Parathyroid adenoma (tissue), 2 donors: ENCODE results near the gene NAP1L2.
A peak's percentile ranks its signal among the peaks of the same experiment; 100 is the strongest.

Experiments used
- H2AFZ ChIP-seq: fragments of 300-600 bp; sonication (generic); one replicate; pipeline ENCODE4 v1.7.0; 2017; ENCODE audit warnings: antibody characterized with exemption, mild to moderate bottlenecking
- H3K27ac ChIP-seq: fragments of 300-600 bp; sonication (generic); one replicate; pipeline ENCODE4 v1.7.0; 2017
- H3K27me3 ChIP-seq: fragments of 300-600 bp; sonication (generic); one replicate; pipeline ENCODE4 v1.7.0; 2017; ENCODE audit warnings: low read length; ENCODE audit not compliant: control insufficient read depth, insufficient read depth
- H3K36me3 ChIP-seq: fragments of 300-600 bp; sonication (generic); one replicate; pipeline ENCODE4 v1.7.0; 2017; ENCODE audit warnings: low read length; ENCODE audit not compliant: control insufficient read depth, insufficient read depth
- H3K4me1 ChIP-seq: fragments of 300-600 bp; sonication (generic); one replicate; pipeline ENCODE4 v1.7.0; 2017; ENCODE audit warnings: control low read depth
- H3K4me2 ChIP-seq: fragments of 300-600 bp; sonication (generic); one replicate; pipeline ENCODE4 v1.7.0; 2017; ENCODE audit warnings: low read length
- H3K4me3 ChIP-seq: fragments of 300-600 bp; sonication (generic); one replicate; pipeline ENCODE4 v1.7.0; 2017; ENCODE audit warnings: low read depth, low read length
- H3K79me2 ChIP-seq: fragments of 300-600 bp; sonication (generic); one replicate; pipeline ENCODE4 v1.7.0; 2017; ENCODE audit warnings: control low read depth
- H3K9ac ChIP-seq: fragments of 300-600 bp; sonication (generic); one replicate; pipeline ENCODE4 v1.7.0; 2017; ENCODE audit warnings: mild to moderate bottlenecking
- H3K9me3 ChIP-seq: fragments of 300-600 bp; sonication (generic); one replicate; pipeline ENCODE4 v1.7.0; 2017; ENCODE audit warnings: low read length; ENCODE audit not compliant: control insufficient read depth
- TF ChIP-seq, protein P1 (sequence below): fragments of 300-600 bp; sonication (generic); IDR thresholded peaks from one replicate; pipeline ENCODE4 v1.7.0; 2017; ENCODE audit warnings: antibody characterized with exemption, mild to moderate bottlenecking
- donor health status: primary hyperparathyroidism.

NAP1L2 gene

GRCh38 chrX:73214426-73215094 lies at the start of gene NAP1L2:
Gene NAP1L2, minus strand, starts transcription at chrX:73214851. Its CDS starts 359 bp downstream, at chrX:73214492.
- TF ChIP-seq, protein P1, sequence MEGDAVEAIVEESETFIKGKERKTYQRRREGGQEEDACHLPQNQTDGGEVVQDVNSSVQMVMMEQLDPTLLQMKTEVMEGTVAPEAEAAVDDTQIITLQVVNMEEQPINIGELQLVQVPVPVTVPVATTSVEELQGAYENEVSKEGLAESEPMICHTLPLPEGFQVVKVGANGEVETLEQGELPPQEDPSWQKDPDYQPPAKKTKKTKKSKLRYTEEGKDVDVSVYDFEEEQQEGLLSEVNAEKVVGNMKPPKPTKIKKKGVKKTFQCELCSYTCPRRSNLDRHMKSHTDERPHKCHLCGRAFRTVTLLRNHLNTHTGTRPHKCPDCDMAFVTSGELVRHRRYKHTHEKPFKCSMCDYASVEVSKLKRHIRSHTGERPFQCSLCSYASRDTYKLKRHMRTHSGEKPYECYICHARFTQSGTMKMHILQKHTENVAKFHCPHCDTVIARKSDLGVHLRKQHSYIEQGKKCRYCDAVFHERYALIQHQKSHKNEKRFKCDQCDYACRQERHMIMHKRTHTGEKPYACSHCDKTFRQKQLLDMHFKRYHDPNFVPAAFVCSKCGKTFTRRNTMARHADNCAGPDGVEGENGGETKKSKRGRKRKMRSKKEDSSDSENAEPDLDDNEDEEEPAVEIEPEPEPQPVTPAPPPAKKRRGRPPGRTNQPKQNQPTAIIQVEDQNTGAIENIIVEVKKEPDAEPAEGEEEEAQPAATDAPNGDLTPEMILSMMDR = no peak
- Histone ChIP-seq H3K4me1 (no peaks in the 10 kb centered on the region), H3K27ac (peak within 1 kb of the TSS; percentile 98), H2AFZ (peak within 1 kb of the TSS; percentile 93), H3K9ac (peak within 1 kb of the TSS; percentile 43), H3K36me3 (no peaks in the 10 kb centered on the region), H3K27me3 (no peaks in the 10 kb centered on the region), H3K4me3 (peak within 1 kb of the TSS; percentile 83), H3K79me2 (no peaks in the 10 kb centered on the region), H3K4me2 (peak within 1 kb of the TSS; percentile 57), H3K9me3 (no peaks in the 10 kb centered on the region)

DNA sequence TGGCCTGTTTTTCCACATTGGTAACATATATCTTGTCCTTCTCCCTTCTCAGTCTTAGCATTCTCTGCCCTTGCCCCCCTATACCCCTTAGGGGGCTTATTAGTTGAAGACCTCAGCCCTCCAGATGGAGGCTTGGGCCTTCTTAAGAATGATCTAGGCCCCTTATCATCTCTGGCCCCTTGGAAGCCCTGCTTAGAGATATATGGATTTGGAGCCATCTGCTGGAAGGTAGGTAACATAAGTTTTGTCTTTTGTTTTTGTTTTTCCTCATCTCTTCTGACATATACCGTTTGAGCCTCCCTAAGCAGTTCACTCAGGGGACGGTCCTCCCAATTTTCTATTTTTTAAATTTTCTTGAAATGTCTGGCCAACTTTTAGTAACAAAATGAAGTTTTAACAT lies 48.3 kb upstream of the NAP1L2 start:
- H3K4me3 ChIP-seq = no peak overlapping the region
- TF ChIP-seq, protein P1 = peak; percentile 35
- H3K36me3 ChIP-seq = no peaks in the 10 kb centered on the region
- no peak overlapping the region for H3K27ac ChIP-seq
- H3K27me3 ChIP-seq = no peaks in the 10 kb centered on the region
- H2AFZ ChIP-seq = no peak overlapping the region
- H3K4me2 ChIP-seq = no peak overlapping the region
- no peaks in the 10 kb centered on the region for H3K9me3 ChIP-seq
- no peaks in the 10 kb centered on the region for H3K4me1 ChIP-seq
- H3K9ac ChIP-seq = no peak overlapping the region
- H3K79me2 ChIP-seq = no peaks in the 10 kb centered on the region

GRCh38 chrX:73239242-73239641 lies 24.6 kb upstream of the NAP1L2 start:
- TF ChIP-seq, protein P1 = no peak
- H3K36me3 ChIP-seq = no peaks in the 10 kb centered on the region
- H3K27ac ChIP-seq = no peak overlapping the region
- H3K4me2 ChIP-seq = no peak overlapping the region
- no peaks in the 10 kb centered on the region for H3K79me2 ChIP-seq
- H3K4me1 ChIP-seq = no peaks in the 10 kb centered on the region
- no peaks in the 10 kb centered on the region for H3K27me3 ChIP-seq
- no peaks in the 10 kb centered on the region for H3K9me3 ChIP-seq
- no peak overlapping the region for H3K9ac ChIP-seq
- H2AFZ ChIP-seq = no peak overlapping the region
- no peak overlapping the region for H3K4me3 ChIP-seq

GRCh38 chrX:73217621-73218020 lies 3.0 kb upstream of the NAP1L2 start:
- no peak overlapping the region for H3K27ac ChIP-seq
- H3K4me3 ChIP-seq = no peak overlapping the region
- no peak overlapping the region for H3K4me2 ChIP-seq
- H3K79me2 ChIP-seq = no peaks in the 10 kb centered on the region
- no peaks in the 10 kb centered on the region for H3K27me3 ChIP-seq
- H2AFZ ChIP-seq = no peak overlapping the region
- TF ChIP-seq, protein P1 = no peak
- H3K36me3 ChIP-seq = no peaks in the 10 kb centered on the region
- no peaks in the 10 kb centered on the region for H3K4me1 ChIP-seq
- H3K9ac ChIP-seq = no peak overlapping the region
- H3K9me3 ChIP-seq = no peaks in the 10 kb centered on the region

GRCh38 chrX:73215246-73215645 lies 595 bp upstream of the NAP1L2 start:
- Histone ChIP-seq H3K4me2 (peak overlapping the region; percentile 57), H3K4me1 (no peaks in the 10 kb centered on the region), H3K9ac (no peak overlapping the region), H2AFZ (peak overlapping the region; percentile 93), H3K27ac (peak overlapping the region; percentile 98), H3K36me3 (no peaks in the 10 kb centered on the region), H3K9me3 (no peaks in the 10 kb centered on the region), H3K27me3 (no peaks in the 10 kb centered on the region), H3K4me3 (peak overlapping the region; percentile 83), H3K79me2 (no peaks in the 10 kb centered on the region)
- TF ChIP-seq, protein P1 = no peak
